H1 (cell line): ENCODE measurements around the gene EPN2. TPM values are rescaled to one million over a fixed set of nuclear protein-coding genes. Genes with fewer than 3 reads are reported as not detected.

Source experiments
- CTCF ChIA-PET: fragments of 300-600 bp; sonication (Branson Sonifier 250); formaldehyde crosslinking; loops from one replicate; lab custom pipeline; 2021; ENCODE audit not compliant: partially characterized antibody; lab: Charles Lee
- POLR2A ChIA-PET: fragments of 300-600 bp; sonication (Branson Sonifier 250); formaldehyde crosslinking; loops from one replicate; lab custom pipeline; 2021; ENCODE audit warnings: inconsistent platforms; ENCODE audit not compliant: partially characterized antibody; lab: Charles Lee
- DNase-seq, 2 experiments: peaks; one replicate each; pipeline versions ENCODE4 v3.0.0 to v3.0.0-alpha.2; 2010 to 2022; ENCODE audit warnings: low spot score in 2 of 2, low read depth in 1 of 2, mixed read lengths in 1 of 2
- FAIRE-seq: peaks from 2 replicates; lab custom pipeline; 2011; peaks lifted over from hg19 to GRCh38; lab: Jason Lieb, UNC
- H2AFZ ChIP-seq: 2 replicates; pipeline ENCODE4 v1.8.1; 2012; ENCODE audit warnings: low read length, inconsistent platforms
- H2AK5ac ChIP-seq: 2 replicates; pipeline ENCODE4 v1.6.1; 2013; ENCODE audit warnings: low read depth, low read length
- H2BK120ac ChIP-seq: replicated peaks from 2 replicates; pipeline ENCODE3; 2013; ENCODE audit warnings: low read depth, low read length, inconsistent platforms
- H2BK12ac ChIP-seq: 2 replicates; pipeline ENCODE4 v1.6.1; 2013; ENCODE audit warnings: low read depth, low read length
- H2BK15ac ChIP-seq: 2 replicates; pipeline ENCODE4 v1.6.1; 2013; ENCODE audit warnings: low read length
- H2BK20ac ChIP-seq: 2 replicates; pipeline ENCODE4 v1.6.1; 2013; ENCODE audit warnings: low read length
- H2BK5ac ChIP-seq: 2 replicates; pipeline ENCODE4 v1.6.1; 2013; ENCODE audit warnings: low read depth, low read length
- H3K14ac ChIP-seq: 2 replicates; pipeline ENCODE4 v1.6.1; 2013; ENCODE audit warnings: inconsistent platforms; ENCODE audit not compliant: insufficient read length
- H3K18ac ChIP-seq: 2 replicates; pipeline ENCODE4 v1.6.1; 2013; ENCODE audit warnings: low read length; ENCODE audit errors: extremely low read depth
- H3K23ac ChIP-seq: 2 replicates; pipeline ENCODE4 v1.6.1; 2013; ENCODE audit warnings: inconsistent platforms; ENCODE audit not compliant: insufficient read length
- H3K23me2 ChIP-seq: 2 replicates; pipeline ENCODE4 v1.6.1; 2013; ENCODE audit warnings: low read depth, low read length
- H3K27ac ChIP-seq: 2 replicates; pipeline ENCODE4 v1.6.1; 2011; ENCODE audit warnings: low read depth, low read length, inconsistent platforms
- H3K27me3 ChIP-seq, 4 experiments: replicated peaks in 1 of 4; 1 replicate in 1 of 4; 2 replicates in 3 of 4; pipeline versions ENCODE4 v1.6.1 to v1.8.1; 2011 to 2013; ENCODE audit warnings: low read length in 3 of 4, mild to moderate bottlenecking in 3 of 4, inconsistent platforms in 2 of 4, mixed read lengths in 2 of 4, moderate library complexity in 1 of 4; ENCODE audit not compliant: control insufficient read depth in 3 of 4, insufficient read depth in 3 of 4; ENCODE audit errors: extremely low read depth in 1 of 4
- H3K36me3 ChIP-seq, 4 experiments: 2 replicates each; pipeline versions ENCODE4 v1.6.1 to v1.8.1; 2011 to 2013; ENCODE audit warnings: mild to moderate bottlenecking in 4 of 4, low read length in 3 of 4, moderate library complexity in 2 of 4, control low read depth in 1 of 4, inconsistent platforms in 1 of 4; ENCODE audit not compliant: insufficient read depth in 4 of 4, control insufficient read depth in 2 of 4
- H3K4ac ChIP-seq: replicated peaks from 2 replicates; pipeline ENCODE3; 2013; ENCODE audit warnings: low read length, low read depth, mixed read lengths, inconsistent platforms; ENCODE audit not compliant: insufficient read length
- H3K4me1 ChIP-seq, 4 experiments: replicated peaks in 1 of 4; 1 replicate in 1 of 4; 2 replicates in 3 of 4; pipeline versions ENCODE4 v1.6.1 to v1.8.1; 2011 to 2013; ENCODE audit warnings: low read length in 3 of 4, inconsistent platforms in 2 of 4, mixed read lengths in 1 of 4; ENCODE audit not compliant: insufficient read depth in 4 of 4, control insufficient read depth in 3 of 4
- H3K4me2 ChIP-seq, 2 experiments: 2 replicates each; pipeline versions ENCODE4 v1.6.1 to v1.8.1; 2011 to 2013; ENCODE audit warnings: low read depth in 2 of 2, low read length in 2 of 2, control low read depth in 1 of 2, inconsistent platforms in 1 of 2, mild to moderate bottlenecking in 1 of 2; ENCODE audit not compliant: insufficient read depth in 1 of 2
- H3K4me3 ChIP-seq, 4 experiments: fragments of 200-600, 300-600 bp in 1 of 4; sonication (generic), shearing (Covaris generic), sonication (Bioruptor Twin) in 1 of 4; 2 replicates each; pipeline versions ENCODE4 v1.5.1 to v1.8.1; 2011 to 2016; ENCODE audit warnings: low read length in 4 of 4, low read depth in 3 of 4, control low read depth in 2 of 4, inconsistent platforms in 2 of 4, mild to moderate bottlenecking in 2 of 4, mixed read lengths in 1 of 4, moderate library complexity in 1 of 4; ENCODE audit not compliant: insufficient read depth in 2 of 4; ENCODE audit errors: extremely low read depth in 1 of 4
- H3K56ac ChIP-seq: replicated peaks from 2 replicates; pipeline ENCODE3; 2013; ENCODE audit warnings: low read depth, mild to moderate bottlenecking, mixed read lengths, low read length, inconsistent platforms; ENCODE audit not compliant: insufficient read length
- H3K79me1 ChIP-seq: 2 replicates; pipeline ENCODE4 v1.6.1; 2013; ENCODE audit warnings: low read depth, low read length, control low read depth
- H3K79me2 ChIP-seq, 2 experiments: 2 replicates each; pipeline versions ENCODE4 v1.6.1 to v1.8.1; 2012 to 2013; ENCODE audit warnings: low read length in 2 of 2, mild to moderate bottlenecking in 2 of 2, inconsistent platforms in 1 of 2; ENCODE audit not compliant: insufficient read depth in 2 of 2, control insufficient read depth in 1 of 2
- H3K9ac ChIP-seq, 4 experiments: replicated peaks in 1 of 4; 1 replicate in 1 of 4; 2 replicates in 3 of 4; pipeline versions ENCODE4 v1.6.1 to v1.8.1; 2011 to 2013; ENCODE audit warnings: low read depth in 3 of 4, low read length in 3 of 4, control low read depth in 2 of 4, mild to moderate bottlenecking in 2 of 4, moderate library complexity in 2 of 4, inconsistent platforms in 1 of 4; ENCODE audit errors: extremely low read depth in 1 of 4
- H3K9me3 ChIP-seq, 2 experiments: 2 replicates each; pipeline versions ENCODE4 v1.6.1 to v1.8.1; 2012 to 2013; ENCODE audit warnings: mild to moderate bottlenecking in 2 of 2, moderate library complexity in 2 of 2, control low read depth in 1 of 2, inconsistent platforms in 1 of 2, low read depth in 1 of 2, low read length in 1 of 2, mixed read lengths in 1 of 2; ENCODE audit not compliant: insufficient read depth in 2 of 2
- H4K20me1 ChIP-seq, 2 experiments: replicated peaks in 1 of 2; 2 replicates each; pipeline versions ENCODE3 to v1.8.1; 2011 to 2013; ENCODE audit warnings: inconsistent platforms in 2 of 2, low read length in 2 of 2, mild to moderate bottlenecking in 1 of 2; ENCODE audit not compliant: insufficient read depth in 2 of 2, control insufficient read depth in 1 of 2
- H4K5ac ChIP-seq: 2 replicates; pipeline ENCODE4 v1.6.1; 2013; ENCODE audit warnings: low read length, low read depth, mixed read lengths, inconsistent platforms; ENCODE audit not compliant: insufficient read length
- H4K8ac ChIP-seq: 2 replicates; pipeline ENCODE4 v1.8.0; 2013; ENCODE audit warnings: mild to moderate bottlenecking, moderate library complexity, low read length, inconsistent platforms; ENCODE audit not compliant: insufficient read depth; ENCODE audit errors: extremely low read depth
- H4K91ac ChIP-seq: replicated peaks from 2 replicates; pipeline ENCODE3; 2013; ENCODE audit warnings: low read length, mixed read lengths, inconsistent platforms; ENCODE audit not compliant: insufficient read length
- CBX5 ChIP-seq: fragments of 300-800, 300-1000 bp; sonication (generic); IDR thresholded peaks from 2 replicates; pipeline ENCODE4 v1.7.1; 2016; ENCODE audit warnings: antibody characterized with exemption, low read length, low read depth
- EGR1 ChIP-seq: IDR thresholded peaks from 2 replicates; pipeline ENCODE4 v1.6.1; 2011; ENCODE audit warnings: low read depth, low read length, borderline replicate concordance
- EP300 ChIP-seq, 2 experiments: IDR thresholded peaks; 1 replicate in 1 of 2; 2 replicates in 1 of 2; pipeline ENCODE4 v1.6.1; 2011 to 2012; ENCODE audit warnings: low read depth in 2 of 2, low read length in 2 of 2, mild to moderate bottlenecking in 2 of 2, borderline replicate concordance in 1 of 2, inconsistent platforms in 1 of 2, moderate library complexity in 1 of 2
- EZH2 ChIP-seq: fragments of 200-600 bp; sonication (generic); IDR thresholded peaks from 2 replicates; pipeline ENCODE4 v1.7.1; 2012; ENCODE audit warnings: low read depth, mild to moderate bottlenecking, moderate library complexity, low read length, inconsistent platforms; ENCODE audit not compliant: severe bottlenecking
- GABPA ChIP-seq: IDR thresholded peaks from 2 replicates; pipeline ENCODE4 v1.6.1; 2011; ENCODE audit warnings: mild to moderate bottlenecking, low read length, moderate library complexity, borderline replicate concordance; ENCODE audit not compliant: insufficient read depth
- HDAC2 ChIP-seq, 2 experiments: fragments of 300-600 bp in 1 of 2; sonication (generic) in 1 of 2; IDR thresholded peaks; 2 replicates each; pipeline ENCODE4 v1.6.1; 2011 to 2012; ENCODE audit warnings: low read depth in 2 of 2, low read length in 2 of 2, mild to moderate bottlenecking in 2 of 2, moderate library complexity in 2 of 2, borderline replicate concordance in 1 of 2, inconsistent platforms in 1 of 2
- POLR2A ChIP-seq, 2 experiments: IDR thresholded peaks; 1 replicate in 1 of 2; 2 replicates in 1 of 2; pipeline ENCODE4 v1.6.1; 2011; ENCODE audit warnings: low read depth in 2 of 2, low read length in 2 of 2, mild to moderate bottlenecking in 2 of 2; ENCODE audit errors: control extremely low read depth in 1 of 2
- RNF2 ChIP-seq: fragments of 200-900, 300-1000 bp; sonication (generic); IDR thresholded peaks from 2 replicates; pipeline ENCODE4 v1.7.1; 2016; ENCODE audit warnings: borderline replicate concordance, low read depth, mild to moderate bottlenecking, antibody characterized with exemption, low read length; ENCODE audit not compliant: poor library complexity, severe bottlenecking; ENCODE audit errors: missing control alignments
- SAP30 ChIP-seq: fragments of 300-600 bp; sonication (generic); IDR thresholded peaks from 2 replicates; pipeline ENCODE4 v1.7.1; 2012; ENCODE audit warnings: low read length, moderate library complexity, mild to moderate bottlenecking, inconsistent platforms; ENCODE audit not compliant: insufficient read depth, insufficient replicate concordance
- SIRT6 ChIP-seq: IDR thresholded peaks from one replicate; pipeline ENCODE4 v1.7.1; 2012; ENCODE audit warnings: low read length, inconsistent platforms
- SP1 ChIP-seq: IDR thresholded peaks from 2 replicates; pipeline ENCODE4 v1.6.1; 2011; ENCODE audit warnings: low read depth, low read length
- SP2 ChIP-seq: IDR thresholded peaks from 2 replicates; pipeline ENCODE4 v1.6.1; 2012; ENCODE audit warnings: mild to moderate bottlenecking, low read length, inconsistent platforms
- TEAD4 ChIP-seq: IDR thresholded peaks from 2 replicates; pipeline ENCODE4 v1.6.1; 2012; ENCODE audit warnings: low read depth, low read length, inconsistent platforms, mixed read lengths
- WGBS, 2 experiments: shearing (Covaris generic) in 1 of 2; methylation state at CpG; one replicate each; pipeline versions ENCODE4 v1.1.6 to v1.1.7; 2013 to 2015; ENCODE audit warnings: low lambda C conversion rate in 2 of 2, mixed read lengths in 2 of 2, inconsistent platforms in 1 of 2, low coverage in 1 of 2, missing lambda C conversion rate in 1 of 2; ENCODE audit not compliant: insufficient replicate concordance in 2 of 2, insufficient coverage in 1 of 2, insufficient read length in 1 of 2; ENCODE audit errors: extremely low coverage in 1 of 2, missing lambda C conversion rate in 1 of 2; 5-methylcytosine and 5-hydroxymethylcytosine counted together
- polyA plus RNA-seq, 7 experiments: library from polyadenylated mRNA; depleted of rRNA in 3 of 7; stranded (reverse) in 5 of 7; unstranded in 2 of 7; fragments of >200 nt in 5 of 7; fragments of 200-250 nt in 2 of 7; gene quantifications; 1 replicate in 5 of 7; 2 replicates in 1 of 7; 4 replicates in 1 of 7; pipeline versions ENCODE4 v1.2.1 to v1.2.3, GENCODE V29; 2011 to 2013; ENCODE audit warnings: missing spikeins in 2 of 7, mixed read lengths in 2 of 7
- total RNA-seq: library from RNA; stranded (reverse); fragmentation: NEBNext Ultra II Directional; extraction: Animal tissue kit (Norgen Biotek cat#: 25700); gene quantifications from 2 replicates; pipeline ENCODE4 v1.2.1, GENCODE V29; 2021

The EPN2 gene
- total and polyA plus RNA-seq, 2 of the 8 experiments (the other 6 are each of a cell fraction or from before 2014, with no cell fraction given): 28.7 to 55.8 TPM

DNA sequence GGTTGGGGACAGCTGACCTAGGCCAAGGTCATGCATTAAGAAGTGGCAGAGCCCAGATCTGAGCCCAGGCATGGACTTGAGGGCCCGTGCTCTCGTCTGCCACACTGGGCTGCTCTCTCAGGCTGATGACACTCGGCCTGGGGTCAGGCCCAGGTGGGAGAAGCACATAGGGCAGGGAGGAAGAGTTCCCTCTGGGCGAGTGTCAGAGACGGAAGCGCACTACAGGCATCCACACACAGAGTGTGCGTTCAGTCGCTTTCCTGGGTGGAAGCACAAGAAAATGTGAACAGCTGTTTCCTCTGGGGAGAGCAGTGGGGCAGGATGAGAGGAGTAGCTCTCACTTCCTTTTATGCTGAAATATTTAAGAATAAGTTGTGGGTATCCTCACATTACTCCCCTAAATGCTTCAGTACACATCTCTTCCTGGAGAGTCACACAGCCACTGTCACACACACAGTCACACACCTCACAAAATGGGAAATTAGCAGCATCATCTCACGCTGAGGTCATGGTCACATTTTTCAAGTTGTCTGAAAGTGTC is 65.7 kb downstream of the EPN2 start:
- H3K79me2 ChIP-seq: no peaks in the 10 kb centered on the region
- no peak overlapping the region for H3K18ac ChIP-seq
- peaks cover 3 to 28% of the 10 kb centered on the region in 2 experiments for H4K20me1 ChIP-seq
- no peak overlapping the region for H2AFZ ChIP-seq
- H3K23me2 ChIP-seq: no peaks in the 10 kb centered on the region
- H2BK12ac ChIP-seq: no peak overlapping the region
- H3K56ac ChIP-seq: no peak overlapping the region
- no peaks in the 10 kb centered on the region for H3K27me3 ChIP-seq
- H3K4me2 ChIP-seq: no peak overlapping the region
- H3K4ac ChIP-seq: no peak overlapping the region
- H3K27ac ChIP-seq: no peak overlapping the region
- no peaks in the 10 kb centered on the region for H3K9me3 ChIP-seq
- no peak overlapping the region for H4K8ac ChIP-seq
- no peak overlapping the region for H2BK120ac ChIP-seq
- peaks cover 17% of the 10 kb centered on the region for H3K79me1 ChIP-seq
- no peak for FAIRE-seq
- no peaks in the 10 kb centered on the region; a peak in 1 of 8 replicates for H3K36me3 ChIP-seq
- H2AK5ac ChIP-seq: no peak overlapping the region
- no peak overlapping the region for H3K4me3 ChIP-seq
- H3K9ac ChIP-seq: no peak overlapping the region
- ChIA-PET POLR2A (no interaction called here), CTCF (interaction anchor here (1.2 to 2.6 kb wide), 5 partner anchors 9 to 57 kb away, joined by 3 to 6 read pairs (median 4); no protein-coding TSS in a partner anchor)
- H2BK15ac ChIP-seq: no peak overlapping the region
- no peak for DNase-seq
- no peak overlapping the region for H2BK5ac ChIP-seq
- no peak overlapping the region for H3K14ac ChIP-seq
- no peak overlapping the region for H2BK20ac ChIP-seq
- H4K91ac ChIP-seq: no peak overlapping the region
- 90% methylated on average over 9 of the region's 9 CpGs; no CpG with 5 or more reads in 1 of the 2 experiments for WGBS, 2 experiments
- H4K5ac ChIP-seq: no peak overlapping the region
- peaks cover 0 to 4% (median 0%) of the 10 kb centered on the region in 4 experiments; a peak in 3 of 7 replicates for H3K4me1 ChIP-seq
- H3K23ac ChIP-seq: no peak overlapping the region
- no peak for TF ChIP-seq SP1
- TF ChIP-seq GABPA: no peak
- TF ChIP-seq EZH2: no peak
- TF ChIP-seq CBX5: no peak
- TF ChIP-seq HDAC2 (IDR thresholded peaks at IDR 0.05; ENCODE audit: borderline replicate concordance in 1 of 2, low read depth in 2 of 2, low read length in 2 of 2): no peak
- TF ChIP-seq EGR1: no peak
- no peak for TF ChIP-seq TEAD4
- no peak for TF ChIP-seq SP2
- TF ChIP-seq SIRT6: no peak
- no peak for TF ChIP-seq SAP30
- no peak for TF ChIP-seq POLR2A (IDR thresholded peaks at IDR 0.05; ENCODE audit: control extremely low read depth in 1 of 2, low read depth in 2 of 2, low read length in 2 of 2)
- no peak for TF ChIP-seq RNF2
- no peak for TF ChIP-seq EP300 (IDR thresholded peaks at IDR 0.05; ENCODE audit: borderline replicate concordance in 1 of 2, low read depth in 2 of 2, low read length in 2 of 2)
